Measurements from ENCODE around the gene SYNPO2L.

DNA sequence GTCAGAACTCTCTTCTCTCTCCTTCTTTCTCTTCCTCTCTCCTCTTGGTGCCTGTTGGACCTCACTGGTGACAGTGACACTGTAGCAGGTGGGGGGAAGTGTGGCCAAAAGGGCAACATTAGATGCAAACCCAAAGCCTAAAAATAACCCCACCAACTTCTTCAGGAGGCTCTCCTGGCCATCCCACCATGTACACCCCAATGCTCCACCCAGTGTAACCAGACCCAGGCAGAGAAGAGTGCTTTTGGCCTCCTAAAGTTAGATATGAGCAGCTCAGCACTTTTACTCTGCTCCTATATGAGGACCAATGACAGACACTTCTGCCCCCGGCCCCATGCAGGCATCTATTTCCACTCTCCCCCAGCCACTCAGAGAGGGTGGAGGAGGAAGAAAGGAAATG, 20.0 kb downstream of the SYNPO2L start:
- TF ChIP-seq, protein P1, sequence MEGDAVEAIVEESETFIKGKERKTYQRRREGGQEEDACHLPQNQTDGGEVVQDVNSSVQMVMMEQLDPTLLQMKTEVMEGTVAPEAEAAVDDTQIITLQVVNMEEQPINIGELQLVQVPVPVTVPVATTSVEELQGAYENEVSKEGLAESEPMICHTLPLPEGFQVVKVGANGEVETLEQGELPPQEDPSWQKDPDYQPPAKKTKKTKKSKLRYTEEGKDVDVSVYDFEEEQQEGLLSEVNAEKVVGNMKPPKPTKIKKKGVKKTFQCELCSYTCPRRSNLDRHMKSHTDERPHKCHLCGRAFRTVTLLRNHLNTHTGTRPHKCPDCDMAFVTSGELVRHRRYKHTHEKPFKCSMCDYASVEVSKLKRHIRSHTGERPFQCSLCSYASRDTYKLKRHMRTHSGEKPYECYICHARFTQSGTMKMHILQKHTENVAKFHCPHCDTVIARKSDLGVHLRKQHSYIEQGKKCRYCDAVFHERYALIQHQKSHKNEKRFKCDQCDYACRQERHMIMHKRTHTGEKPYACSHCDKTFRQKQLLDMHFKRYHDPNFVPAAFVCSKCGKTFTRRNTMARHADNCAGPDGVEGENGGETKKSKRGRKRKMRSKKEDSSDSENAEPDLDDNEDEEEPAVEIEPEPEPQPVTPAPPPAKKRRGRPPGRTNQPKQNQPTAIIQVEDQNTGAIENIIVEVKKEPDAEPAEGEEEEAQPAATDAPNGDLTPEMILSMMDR (IDR thresholded peaks at IDR 0.05): no peak
- no peak for TF ChIP-seq EP300 (IDR thresholded peaks at IDR 0.05)

Measured in ovary (tissue), 3 donors.